SK-N-SH (cell line): ENCODE measurements around the gene C11orf54. TPM values are rescaled to one million over a fixed set of nuclear protein-coding genes. Genes with fewer than 3 reads are reported as not detected.

ENCODE experiments used
- CTCF ChIA-PET: fragments of 300-600, 350-600 bp; formaldehyde crosslinking; extraction: SDS; loops from one replicate; lab custom pipeline; 2021; lab: Yijun Ruan, JAX
- POLR2A ChIA-PET: fragments of 350-600 bp; sonication (Branson Sonifier 250); formaldehyde crosslinking; extraction: SDS; loops from one replicate; lab custom pipeline; 2020; ENCODE audit warnings: antibody characterized with exemption, inconsistent platforms; lab: Yijun Ruan, JAX
- DNase-seq: peaks from one replicate; pipeline ENCODE4 v3.0.0; 2012
- H2AFZ ChIP-seq: fragments of 200-600 bp; sonication (generic); 2 replicates; pipeline ENCODE4 v1.8.1; 2016; ENCODE audit warnings: antibody characterized with exemption, mild to moderate bottlenecking, low read depth
- H3F3A ChIP-seq: fragments of 200-600 bp; sonication (generic); replicated peaks from 2 replicates; pipeline ENCODE3; 2016; ENCODE audit warnings: antibody characterized with exemption, mild to moderate bottlenecking; ENCODE audit not compliant: insufficient read depth
- H3K27ac ChIP-seq, 2 experiments: fragments of 200-500 bp in 1 of 2; fragments of 200-600 bp in 1 of 2; sonication (Bioruptor generic) in 1 of 2; sonication (generic), shearing (Covaris generic) in 1 of 2; 2 replicates each; pipeline versions ENCODE4 v1.5.1 to v1.6.1; 2014 to 2016; ENCODE audit warnings: low read depth in 2 of 2, inconsistent platforms in 1 of 2, low read length in 1 of 2, mild to moderate bottlenecking in 1 of 2, mixed read lengths in 1 of 2
- H3K27me3 ChIP-seq: fragments of 200-600 bp; sonication (generic), shearing (Covaris generic); 2 replicates; pipeline ENCODE4 v1.6.1; 2016; ENCODE audit warnings: mixed run types; ENCODE audit not compliant: insufficient read depth
- H3K36me3 ChIP-seq, 2 experiments: fragments of 200-500 bp in 1 of 2; fragments of 200-600 bp in 1 of 2; sonication (Bioruptor generic) in 1 of 2; sonication (generic) in 1 of 2; replicated peaks in 1 of 2; 2 replicates each; pipeline versions ENCODE3 to v1.5.1; 2014 to 2016; ENCODE audit warnings: low read length in 1 of 2, mild to moderate bottlenecking in 1 of 2; ENCODE audit not compliant: insufficient read depth in 2 of 2, control insufficient read depth in 1 of 2
- H3K4me1 ChIP-seq, 2 experiments: fragments of 200-500 bp in 1 of 2; fragments of 200-600 bp in 1 of 2; sonication (Bioruptor generic) in 1 of 2; sonication (generic), shearing (Covaris generic) in 1 of 2; 2 replicates each; pipeline versions ENCODE4 v1.5.1 to v1.6.1; 2014 to 2016; ENCODE audit warnings: low read depth in 1 of 2, low read length in 1 of 2, mixed run types in 1 of 2; ENCODE audit not compliant: insufficient read depth in 2 of 2, control insufficient read depth in 1 of 2
- H3K4me2 ChIP-seq: fragments of 200-600 bp; sonication (generic), shearing (Covaris generic); 2 replicates; pipeline ENCODE4 v1.6.1; 2017; ENCODE audit warnings: mixed run types
- H3K4me3 ChIP-seq, 2 experiments: fragments of 200-500 bp in 1 of 2; fragments of 200-600 bp in 1 of 2; sonication (Bioruptor generic) in 1 of 2; sonication (generic), shearing (Covaris generic) in 1 of 2; 2 replicates each; pipeline versions ENCODE4 v1.5.1 to v1.8.1; 2014 to 2016; ENCODE audit warnings: low read depth in 2 of 2, inconsistent platforms in 1 of 2, low read length in 1 of 2, mild to moderate bottlenecking in 1 of 2, mixed read lengths in 1 of 2, moderate library complexity in 1 of 2
- H3K79me2 ChIP-seq: fragments of 200-600 bp; sonication (generic); 2 replicates; pipeline ENCODE4 v1.8.1; 2017; ENCODE audit warnings: mild to moderate bottlenecking; ENCODE audit not compliant: insufficient read depth
- H3K9ac ChIP-seq: fragments of 200-600 bp; sonication (generic); 2 replicates; pipeline ENCODE4 v1.6.1; 2017; ENCODE audit warnings: mixed run types
- H3K9me2 ChIP-seq: fragments of 200-600 bp; sonication (generic); 2 replicates; pipeline ENCODE4 v1.6.1; 2017; ENCODE audit warnings: mixed run types
- H3K9me3 ChIP-seq: fragments of 200-600 bp; sonication (generic); 2 replicates; pipeline ENCODE4 v1.6.1; 2017; ENCODE audit warnings: mixed run types, mild to moderate bottlenecking, moderate library complexity
- H4K20me1 ChIP-seq: fragments of 200-600 bp; sonication (generic); 2 replicates; pipeline ENCODE4 v1.6.1; 2017; ENCODE audit warnings: mild to moderate bottlenecking, mixed run types; ENCODE audit not compliant: insufficient read depth
- ELF1 ChIP-seq: IDR thresholded peaks from 2 replicates; pipeline ENCODE4 v1.4.0; 2012
- EP300 ChIP-seq, 2 experiments: IDR thresholded peaks; 2 replicates each; pipeline versions ENCODE4 v1.4.0 to v1.6.1; 2012; ENCODE audit warnings: borderline replicate concordance in 1 of 2, low read depth in 1 of 2, low read length in 1 of 2
- EZH2phosphoT487 ChIP-seq: fragments of 200-600 bp; sonication (generic); IDR thresholded peaks from 2 replicates; pipeline ENCODE4 v1.6.1; 2017; ENCODE audit warnings: low read depth, mixed run types, mild to moderate bottlenecking, antibody characterized with exemption, moderate library complexity, borderline replicate concordance
- FOXJ3 ChIP-seq: sonication (generic); formaldehyde crosslinking; IDR thresholded peaks from 2 replicates; pipeline ENCODE4 v1.5.1; 2020; ENCODE audit warnings: mild to moderate bottlenecking, missing genetic modification reagents
- FOXM1 ChIP-seq: IDR thresholded peaks from 2 replicates; pipeline ENCODE4 v1.4.0; 2012; ENCODE audit warnings: low read depth, mild to moderate bottlenecking
- GABPA ChIP-seq: IDR thresholded peaks from 2 replicates; pipeline ENCODE4 v1.4.0; 2012; ENCODE audit warnings: low read depth, mild to moderate bottlenecking
- JUND ChIP-seq: IDR thresholded peaks from 2 replicates; pipeline ENCODE4 v1.4.0; 2012
- MXI1 ChIP-seq: IDR thresholded peaks from 2 replicates; pipeline ENCODE4 v1.6.1; 2012; ENCODE audit warnings: mild to moderate bottlenecking, low read depth, low read length, improper control_type of control experiment
- POLR2AphosphoS5 ChIP-seq: IDR thresholded peaks from 2 replicates; pipeline ENCODE4 v1.6.1; 2012; ENCODE audit warnings: low read depth, low read length
- RAD21 ChIP-seq: IDR thresholded peaks from 2 replicates; pipeline ENCODE4 v1.6.1; 2012; ENCODE audit warnings: mild to moderate bottlenecking, low read length
- RCOR1 ChIP-seq: fragments of 150-350 bp; IDR thresholded peaks from 2 replicates; pipeline ENCODE4 v1.6.1; 2017; ENCODE audit warnings: antibody characterized with exemption, low read length
- RFX5 ChIP-seq: IDR thresholded peaks from 2 replicates; pipeline ENCODE4 v1.6.1; 2012; ENCODE audit warnings: mild to moderate bottlenecking, improper control_type of control experiment, low read length
- RXRA ChIP-seq: IDR thresholded peaks from 2 replicates; pipeline ENCODE4 v1.4.0; 2012; ENCODE audit warnings: low read depth, mild to moderate bottlenecking, borderline replicate concordance
- TAF1 ChIP-seq: IDR thresholded peaks from 2 replicates; pipeline ENCODE4 v1.6.1; 2012; ENCODE audit warnings: low read depth, mild to moderate bottlenecking, low read length, moderate library complexity, borderline replicate concordance
- TCF12 ChIP-seq: IDR thresholded peaks from 2 replicates; pipeline ENCODE4 v1.4.0; 2012
- YY1 ChIP-seq: IDR thresholded peaks from 2 replicates; pipeline ENCODE4 v1.4.0; 2012; ENCODE audit warnings: low read depth, mild to moderate bottlenecking
- WGBS: methylation state at CpG from one replicate; pipeline ENCODE4 v1.1.6; 2017; ENCODE audit warnings: low lambda C conversion rate; 5-methylcytosine and 5-hydroxymethylcytosine counted together
- polyA plus RNA-seq, 3 experiments: library from polyadenylated mRNA; depleted of rRNA; stranded (reverse); fragments of >200 nt; gene quantifications; 2 replicates each; pipeline ENCODE4 v1.2.3, GENCODE V29; 2012
- TF ChIP-seq, protein P1 (sequence below): IDR thresholded peaks from 2 replicates; pipeline ENCODE4 v1.4.0; 2012; ENCODE audit warnings: low read depth
- TF ChIP-seq, protein P2 (sequence below): fragments of 150-350 bp; IDR thresholded peaks from 2 replicates; pipeline ENCODE4 v1.6.1; 2016; ENCODE audit warnings: mild to moderate bottlenecking, low read depth, low read length
- TF ChIP-seq, protein P3 (sequence below): IDR thresholded peaks from 2 replicates; pipeline ENCODE4 v1.4.0; 2012; ENCODE audit warnings: low read depth, borderline replicate concordance
- TF ChIP-seq, protein P4 (sequence below): IDR thresholded peaks from 2 replicates; pipeline ENCODE4; 2012
- TF ChIP-seq, protein P5 (sequence below): fragments of 200-600 bp; sonication (generic); IDR thresholded peaks from 2 replicates; pipeline ENCODE4 v1.6.1; 2017; ENCODE audit warnings: antibody characterized with exemption, mild to moderate bottlenecking, moderate library complexity

Gene C11orf54
- polyA plus RNA-seq, 1 of the 3 experiments (the other 2 are of a cell fraction), result 7.7 TPM

DNA sequence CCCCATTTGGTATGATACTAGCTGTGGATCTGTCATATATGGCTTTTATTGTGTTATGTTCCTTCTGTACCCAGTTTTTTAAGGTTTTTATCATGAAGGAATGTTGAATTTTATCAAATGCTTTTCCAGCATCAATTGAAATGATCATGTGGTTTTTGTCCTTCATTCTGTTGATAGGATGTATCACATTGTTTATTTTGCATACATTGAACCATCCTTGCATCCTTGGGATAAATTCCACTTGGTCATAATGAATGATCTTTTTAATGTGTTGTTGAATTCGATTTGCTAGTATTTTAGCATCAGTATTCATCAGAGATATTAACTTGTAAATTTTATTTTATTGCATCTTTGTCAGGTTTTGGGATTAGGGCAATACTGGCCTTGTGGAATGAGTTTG is 31.2 kb upstream of the C11orf54 start:
- Histone ChIP-seq H3K9ac (no peak overlapping the region), H3K79me2 (peaks cover 41% of the 10 kb centered on the region; the same call in 1 of the 2 replicates), H3K9me3 (peaks cover 24% of the 10 kb centered on the region; the same call in 1 of the 2 replicates), H4K20me1 (no peaks in the 10 kb centered on the region), H3K9me2 (no peaks in the 10 kb centered on the region), H3K4me2 (no peak overlapping the region), H2AFZ (no peak overlapping the region), H3K27ac (no peak overlapping the region), H3K4me1 (no peaks in the 10 kb centered on the region), H3F3A (peaks cover 7% of the 10 kb centered on the region), H3K4me3 (no peak overlapping the region), H3K27me3 (no peaks in the 10 kb centered on the region), H3K36me3 (peaks cover 60 to 83% of the 10 kb centered on the region in 2 experiments)
- no peak for DNase-seq
- ChIA-PET POLR2A (no interaction called here), CTCF (interaction anchor here (0.6 to 1.5 kb wide), 2 partner anchors 476 to 805 kb away, joined by 3 read pairs; no protein-coding TSS in a partner anchor)
- 94% methylated on average over 1 of the region's 1 CpG for WGBS
- TF ChIP-seq EZH2phosphoT487 (no peak), RAD21 (no peak), RXRA (no peak), JUND (no peak), RFX5 (no peak), RCOR1 (no peak), POLR2AphosphoS5 (no peak), ELF1 (no peak), EP300 (IDR thresholded peaks at IDR 0.05; ENCODE audit: borderline replicate concordance in 1 of 2, low read depth in 1 of 2, low read length in 1 of 2) (no peak), YY1 (no peak), FOXM1 (no peak), TCF12 (no peak)
- TF ChIP-seq, protein P1, sequence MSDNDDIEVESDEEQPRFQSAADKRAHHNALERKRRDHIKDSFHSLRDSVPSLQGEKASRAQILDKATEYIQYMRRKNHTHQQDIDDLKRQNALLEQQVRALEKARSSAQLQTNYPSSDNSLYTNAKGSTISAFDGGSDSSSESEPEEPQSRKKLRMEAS, result no peak
- TF ChIP-seq, protein P2, sequence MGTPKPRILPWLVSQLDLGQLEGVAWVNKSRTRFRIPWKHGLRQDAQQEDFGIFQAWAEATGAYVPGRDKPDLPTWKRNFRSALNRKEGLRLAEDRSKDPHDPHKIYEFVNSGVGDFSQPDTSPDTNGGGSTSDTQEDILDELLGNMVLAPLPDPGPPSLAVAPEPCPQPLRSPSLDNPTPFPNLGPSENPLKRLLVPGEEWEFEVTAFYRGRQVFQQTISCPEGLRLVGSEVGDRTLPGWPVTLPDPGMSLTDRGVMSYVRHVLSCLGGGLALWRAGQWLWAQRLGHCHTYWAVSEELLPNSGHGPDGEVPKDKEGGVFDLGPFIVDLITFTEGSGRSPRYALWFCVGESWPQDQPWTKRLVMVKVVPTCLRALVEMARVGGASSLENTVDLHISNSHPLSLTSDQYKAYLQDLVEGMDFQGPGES, result no peak
- TF ChIP-seq, protein P3, sequence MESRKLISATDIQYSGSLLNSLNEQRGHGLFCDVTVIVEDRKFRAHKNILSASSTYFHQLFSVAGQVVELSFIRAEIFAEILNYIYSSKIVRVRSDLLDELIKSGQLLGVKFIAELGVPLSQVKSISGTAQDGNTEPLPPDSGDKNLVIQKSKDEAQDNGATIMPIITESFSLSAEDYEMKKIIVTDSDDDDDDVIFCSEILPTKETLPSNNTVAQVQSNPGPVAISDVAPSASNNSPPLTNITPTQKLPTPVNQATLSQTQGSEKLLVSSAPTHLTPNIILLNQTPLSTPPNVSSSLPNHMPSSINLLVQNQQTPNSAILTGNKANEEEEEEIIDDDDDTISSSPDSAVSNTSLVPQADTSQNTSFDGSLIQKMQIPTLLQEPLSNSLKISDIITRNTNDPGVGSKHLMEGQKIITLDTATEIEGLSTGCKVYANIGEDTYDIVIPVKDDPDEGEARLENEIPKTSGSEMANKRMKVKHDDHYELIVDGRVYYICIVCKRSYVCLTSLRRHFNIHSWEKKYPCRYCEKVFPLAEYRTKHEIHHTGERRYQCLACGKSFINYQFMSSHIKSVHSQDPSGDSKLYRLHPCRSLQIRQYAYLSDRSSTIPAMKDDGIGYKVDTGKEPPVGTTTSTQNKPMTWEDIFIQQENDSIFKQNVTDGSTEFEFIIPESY, result no peak
- TF ChIP-seq, all 33 proteins: peak for 0

DNA sequence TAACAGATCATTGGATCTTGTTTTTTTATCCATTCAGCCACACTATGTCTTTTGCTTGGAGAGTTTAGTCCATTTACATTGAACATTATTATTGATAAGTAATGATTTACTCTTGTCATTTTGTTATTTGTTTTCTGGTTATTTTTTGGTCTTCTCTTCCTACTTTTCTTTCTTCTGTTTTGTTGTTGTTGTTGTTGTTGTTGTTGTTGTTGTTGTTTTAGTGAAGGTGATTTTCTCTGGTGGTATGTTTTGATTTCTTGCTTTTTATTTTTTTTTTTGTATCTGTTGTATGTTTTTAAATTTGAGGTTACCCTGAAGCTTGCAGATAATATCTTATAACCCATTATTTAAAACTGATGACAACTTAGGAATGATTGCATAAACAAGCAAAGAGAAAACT is 28.8 kb upstream of the C11orf54 start:
- no peak overlapping the region for H3K4me3 ChIP-seq
- H3F3A ChIP-seq, result peaks cover 7% of the 10 kb centered on the region
- ChIA-PET CTCF (interaction anchor here (1.1 kb wide), 1 partner anchor 17 kb away, joined by 3 read pairs; no protein-coding TSS in a partner anchor), POLR2A (no interaction called here)
- peaks cover 42% of the 10 kb centered on the region; the same call in 1 of the 2 replicates for H3K79me2 ChIP-seq
- H3K9me2 ChIP-seq, result no peaks in the 10 kb centered on the region
- H3K4me2 ChIP-seq, result no peak overlapping the region
- H3K36me3 ChIP-seq, result peaks cover 52 to 79% of the 10 kb centered on the region in 2 experiments
- H3K9ac ChIP-seq, result no peak overlapping the region
- TF ChIP-seq, protein P4, sequence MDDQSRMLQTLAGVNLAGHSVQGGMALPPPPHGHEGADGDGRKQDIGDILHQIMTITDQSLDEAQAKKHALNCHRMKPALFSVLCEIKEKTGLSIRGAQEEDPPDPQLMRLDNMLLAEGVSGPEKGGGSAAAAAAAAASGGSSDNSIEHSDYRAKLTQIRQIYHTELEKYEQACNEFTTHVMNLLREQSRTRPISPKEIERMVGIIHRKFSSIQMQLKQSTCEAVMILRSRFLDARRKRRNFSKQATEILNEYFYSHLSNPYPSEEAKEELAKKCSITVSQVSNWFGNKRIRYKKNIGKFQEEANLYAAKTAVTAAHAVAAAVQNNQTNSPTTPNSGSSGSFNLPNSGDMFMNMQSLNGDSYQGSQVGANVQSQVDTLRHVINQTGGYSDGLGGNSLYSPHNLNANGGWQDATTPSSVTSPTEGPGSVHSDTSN, result no peak
- TF ChIP-seq RXRA, result no peak
- TF ChIP-seq, protein P5, sequence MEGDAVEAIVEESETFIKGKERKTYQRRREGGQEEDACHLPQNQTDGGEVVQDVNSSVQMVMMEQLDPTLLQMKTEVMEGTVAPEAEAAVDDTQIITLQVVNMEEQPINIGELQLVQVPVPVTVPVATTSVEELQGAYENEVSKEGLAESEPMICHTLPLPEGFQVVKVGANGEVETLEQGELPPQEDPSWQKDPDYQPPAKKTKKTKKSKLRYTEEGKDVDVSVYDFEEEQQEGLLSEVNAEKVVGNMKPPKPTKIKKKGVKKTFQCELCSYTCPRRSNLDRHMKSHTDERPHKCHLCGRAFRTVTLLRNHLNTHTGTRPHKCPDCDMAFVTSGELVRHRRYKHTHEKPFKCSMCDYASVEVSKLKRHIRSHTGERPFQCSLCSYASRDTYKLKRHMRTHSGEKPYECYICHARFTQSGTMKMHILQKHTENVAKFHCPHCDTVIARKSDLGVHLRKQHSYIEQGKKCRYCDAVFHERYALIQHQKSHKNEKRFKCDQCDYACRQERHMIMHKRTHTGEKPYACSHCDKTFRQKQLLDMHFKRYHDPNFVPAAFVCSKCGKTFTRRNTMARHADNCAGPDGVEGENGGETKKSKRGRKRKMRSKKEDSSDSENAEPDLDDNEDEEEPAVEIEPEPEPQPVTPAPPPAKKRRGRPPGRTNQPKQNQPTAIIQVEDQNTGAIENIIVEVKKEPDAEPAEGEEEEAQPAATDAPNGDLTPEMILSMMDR, result no peak
- TF ChIP-seq, protein P1, result no peak
- TF ChIP-seq FOXM1, result no peak
- TF ChIP-seq FOXJ3 (CRISPR knock-in tag), result no peak
- TF ChIP-seq GABPA, result no peak
- TF ChIP-seq RAD21, result no peak
- no peak for TF ChIP-seq EZH2phosphoT487
- TF ChIP-seq MXI1, result no peak
- no peak for TF ChIP-seq TAF1
- TF ChIP-seq ELF1, result no peak
- TF ChIP-seq TCF12, result no peak
- no peak overlapping the region for H3K27ac ChIP-seq
- H3K27me3 ChIP-seq, result no peaks in the 10 kb centered on the region
- peaks cover 24% of the 10 kb centered on the region; the same call in 1 of the 2 replicates for H3K9me3 ChIP-seq
- no peaks in the 10 kb centered on the region for H4K20me1 ChIP-seq
- no peak for DNase-seq
- no peaks in the 10 kb centered on the region for H3K4me1 ChIP-seq
- no peak overlapping the region for H2AFZ ChIP-seq
